ENCODE measurements around the gene MAT1A.

Gene MAT1A

GRCh38 chr10:80278480-80278879, 11.0 kb downstream of the MAT1A start:
- no peak for DNase-seq (ENCODE audit: low spot score)
- in situ Hi-C loops (cut with MboI; ENCODE audit: low sequenced_read_pairs, unreplicated experiment) = no loop called here

DNA sequence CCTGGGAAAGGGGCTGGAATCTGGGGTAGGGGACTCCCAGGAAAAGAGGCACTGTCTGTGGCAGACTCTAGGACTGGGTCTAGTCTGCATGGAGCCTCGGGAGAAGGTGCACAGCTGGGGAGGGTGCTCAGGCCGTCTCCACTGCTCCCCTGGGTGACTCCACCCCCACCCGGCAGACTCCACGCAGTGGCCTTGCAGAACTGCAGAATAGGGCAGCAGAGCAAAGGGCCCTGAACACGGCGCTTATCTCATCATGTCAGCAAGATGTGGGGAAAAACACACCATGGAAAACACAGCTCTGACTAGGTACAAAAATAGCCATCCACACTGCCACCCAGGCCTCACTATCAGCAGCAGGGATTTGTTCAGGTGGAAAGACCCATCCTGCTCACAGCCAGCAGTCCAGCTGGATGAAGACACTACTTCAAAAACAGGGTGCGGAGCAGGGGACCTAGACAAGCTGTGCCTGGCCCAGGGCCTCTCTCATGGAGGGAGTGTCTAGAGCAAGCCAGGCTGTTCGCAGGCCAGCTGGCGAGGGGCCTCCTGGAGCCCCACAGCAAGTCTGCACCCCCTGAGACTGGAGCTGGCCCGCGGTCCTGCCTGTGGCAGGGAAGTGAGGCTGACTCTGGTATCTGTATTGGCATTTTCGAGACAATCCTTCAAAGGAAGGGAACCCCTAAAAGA, 11.7 kb downstream of the MAT1A start:
- in situ Hi-C loops (cut with MboI; ENCODE audit: low sequenced_read_pairs, unreplicated experiment) = no loop called here
- no peak for DNase-seq (ENCODE audit: low spot score)
- TF ChIP-seq, protein P1, sequence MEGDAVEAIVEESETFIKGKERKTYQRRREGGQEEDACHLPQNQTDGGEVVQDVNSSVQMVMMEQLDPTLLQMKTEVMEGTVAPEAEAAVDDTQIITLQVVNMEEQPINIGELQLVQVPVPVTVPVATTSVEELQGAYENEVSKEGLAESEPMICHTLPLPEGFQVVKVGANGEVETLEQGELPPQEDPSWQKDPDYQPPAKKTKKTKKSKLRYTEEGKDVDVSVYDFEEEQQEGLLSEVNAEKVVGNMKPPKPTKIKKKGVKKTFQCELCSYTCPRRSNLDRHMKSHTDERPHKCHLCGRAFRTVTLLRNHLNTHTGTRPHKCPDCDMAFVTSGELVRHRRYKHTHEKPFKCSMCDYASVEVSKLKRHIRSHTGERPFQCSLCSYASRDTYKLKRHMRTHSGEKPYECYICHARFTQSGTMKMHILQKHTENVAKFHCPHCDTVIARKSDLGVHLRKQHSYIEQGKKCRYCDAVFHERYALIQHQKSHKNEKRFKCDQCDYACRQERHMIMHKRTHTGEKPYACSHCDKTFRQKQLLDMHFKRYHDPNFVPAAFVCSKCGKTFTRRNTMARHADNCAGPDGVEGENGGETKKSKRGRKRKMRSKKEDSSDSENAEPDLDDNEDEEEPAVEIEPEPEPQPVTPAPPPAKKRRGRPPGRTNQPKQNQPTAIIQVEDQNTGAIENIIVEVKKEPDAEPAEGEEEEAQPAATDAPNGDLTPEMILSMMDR (IDR thresholded peaks at IDR 0.05; ENCODE audit: borderline replicate concordance, control extremely low read depth, extremely low read depth, insufficient read depth, missing control alignments) = no peak

More at GRCh38 chr10:80278480-80278879, 11.0 kb downstream of the MAT1A start:
- TF ChIP-seq, protein P1 (IDR thresholded peaks at IDR 0.05; ENCODE audit: borderline replicate concordance, control extremely low read depth, extremely low read depth, insufficient read depth, missing control alignments) = no peak

GRCh38 chr10:80277016-80277415, 12.4 kb downstream of the MAT1A start:
- TF ChIP-seq, protein P1 (IDR thresholded peaks at IDR 0.05; ENCODE audit: borderline replicate concordance, control extremely low read depth, extremely low read depth, insufficient read depth, missing control alignments) = no peak
- in situ Hi-C loops (cut with MboI; ENCODE audit: low sequenced_read_pairs, unreplicated experiment) = no loop called here
- DNase-seq (ENCODE audit: low spot score) = no peak

GRCh38 chr10:80276335-80276734, 13.1 kb downstream of the MAT1A start:
- TF ChIP-seq, protein P1 (IDR thresholded peaks at IDR 0.05; ENCODE audit: borderline replicate concordance, control extremely low read depth, extremely low read depth, insufficient read depth, missing control alignments) = no peak
- DNase-seq (ENCODE audit: low spot score) = no peak
- in situ Hi-C loops (cut with MboI; ENCODE audit: low sequenced_read_pairs, unreplicated experiment) = no loop called here

- TF ChIP-seq, protein P1 (IDR thresholded peaks at IDR 0.05; ENCODE audit: borderline replicate concordance, control extremely low read depth, extremely low read depth, insufficient read depth, missing control alignments) = no peak
- no peak for DNase-seq (ENCODE audit: low spot score)
- in situ Hi-C loops (cut with MboI; ENCODE audit: low sequenced_read_pairs, unreplicated experiment) = no loop called here
Measured at GRCh38 chr10:80275756-80276155, 13.7 kb downstream of the MAT1A start.

DNA sequence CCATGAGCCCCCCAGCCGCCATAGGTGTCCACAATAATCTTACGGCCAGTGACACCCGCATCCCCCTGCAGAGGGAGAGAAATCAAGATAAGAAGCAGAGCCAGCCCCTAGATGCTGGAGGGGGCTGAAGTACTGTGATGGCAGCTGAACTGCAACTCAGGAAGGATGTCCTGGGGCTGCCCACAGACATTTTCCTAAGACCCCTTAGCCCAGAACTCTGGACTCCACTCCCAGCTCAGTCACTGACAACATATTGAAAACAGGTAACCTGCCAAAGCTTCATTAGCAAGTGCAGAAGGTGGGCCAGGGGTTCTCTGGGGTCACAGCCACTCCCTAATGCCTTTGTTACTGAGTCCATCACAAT, 14.3 kb downstream of the MAT1A start:
- no peak for DNase-seq (ENCODE audit: low spot score)
- TF ChIP-seq, protein P1 (IDR thresholded peaks at IDR 0.05; ENCODE audit: borderline replicate concordance, control extremely low read depth, extremely low read depth, insufficient read depth, missing control alignments) = no peak
- in situ Hi-C loops (cut with MboI; ENCODE audit: low sequenced_read_pairs, unreplicated experiment) = no loop called here

Measured in GM13976 (cell line).